GM12878 (cell line): ENCODE results near the gene RIPOR3.

Experiments used
- CTCF ChIP-seq, 3 experiments: IDR thresholded peaks in 2 of 3; conservative IDR thresholded peaks in 1 of 3; 2 replicates each; pipeline ENCODE4 v1.5.1; 2011; ENCODE audit warnings: low read depth in 3 of 3, low read length in 3 of 3, mild to moderate bottlenecking in 3 of 3, control low read depth in 2 of 3, moderate library complexity in 2 of 3, inconsistent platforms in 1 of 3, mixed read lengths in 1 of 3; ENCODE audit not compliant: control insufficient read depth in 2 of 3, insufficient read depth in 1 of 3; ENCODE audit errors: extremely low read depth in 1 of 3
- EZH2 ChIP-seq: IDR thresholded peaks from 2 replicates; pipeline ENCODE4 v1.6.1; 2012; ENCODE audit warnings: low read depth, mild to moderate bottlenecking, control low read depth, inconsistent platforms, low read length, borderline replicate concordance; ENCODE audit not compliant: control insufficient read depth
- YBX1 ChIP-seq: fragments of 450-650 bp; IDR thresholded peaks from 2 replicates; pipeline ENCODE4 v1.6.1; 2016; ENCODE audit warnings: antibody characterized with exemption
- ZZZ3 ChIP-seq: IDR thresholded peaks from 2 replicates; pipeline ENCODE4 v1.6.1; 2011; ENCODE audit warnings: low read depth; ENCODE audit not compliant: control insufficient read depth, insufficient read length

DNA sequence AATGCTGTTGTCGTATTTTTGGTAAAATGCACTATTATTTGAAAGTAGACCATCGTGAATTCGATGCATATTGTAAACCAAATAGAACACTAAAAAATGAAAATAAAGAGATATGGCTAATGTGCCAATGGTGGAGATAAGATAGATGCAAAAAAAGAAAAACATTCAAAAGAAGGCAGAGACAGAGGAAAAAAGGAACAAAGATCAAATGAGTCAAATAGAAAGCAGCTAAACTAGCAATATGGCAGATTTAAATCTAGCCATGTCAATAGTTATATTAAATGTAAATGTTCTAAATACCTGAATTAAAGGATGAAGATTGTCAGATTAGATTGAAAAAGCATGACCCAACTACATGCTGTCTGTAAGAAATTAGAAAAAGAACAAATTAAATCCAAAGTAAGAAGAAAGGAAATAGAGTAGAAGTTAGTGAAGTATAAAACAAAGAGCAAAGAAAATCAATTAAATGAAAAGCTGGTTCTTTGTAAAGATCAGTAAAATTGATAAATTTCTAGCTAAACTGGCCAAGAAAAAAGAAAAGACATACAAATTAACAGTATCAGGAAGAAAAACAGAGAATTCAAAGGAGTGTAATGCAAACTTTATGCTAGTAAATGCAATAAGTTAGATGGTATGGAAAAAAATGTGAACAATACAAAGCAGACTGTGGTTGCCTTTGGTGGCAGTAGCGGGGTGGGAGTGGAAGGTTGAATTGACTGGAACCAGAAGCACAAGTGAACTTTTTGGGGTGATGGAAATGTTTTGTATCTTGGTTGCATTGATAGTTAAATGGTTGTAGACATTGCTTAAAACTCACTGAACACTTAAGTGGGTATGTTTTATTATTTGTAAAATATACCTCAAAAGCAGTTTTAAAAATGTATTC, 136.4 kb downstream of the RIPOR3 start:
- no peak for TF ChIP-seq EZH2
- no peak for TF ChIP-seq ZZZ3
- no peak for TF ChIP-seq CTCF (IDR thresholded peaks at IDR 0.05 in 2 of 3, conservative IDR thresholded peaks at IDR 0.05 in 1 of 3; ENCODE audit: control insufficient read depth in 2 of 3, extremely low read depth in 1 of 3, insufficient read depth in 1 of 3, low read depth in 3 of 3, low read length in 3 of 3)
- no peak for TF ChIP-seq YBX1
